ENCODE measurements around the gene TEX22. TPM values are rescaled to one million over a fixed set of nuclear protein-coding genes. Genes with fewer than 3 reads are reported as not detected.

The TEX22 gene
- total RNA-seq, 4 donors from 2014 or later, result 0.35 to 1.6 (median 0.94) TPM; not detected in 1

- no peaks in the 10 kb centered on the region for H3K27me3 ChIP-seq
- peak overlapping the region; percentile 81 to 88 (median 84) for H3K27ac ChIP-seq
- DNase-seq, result no peak
- H3K4me3 ChIP-seq, result peak overlapping the region; percentile 55 to 98 (median 86)
- TF ChIP-seq, protein P1, sequence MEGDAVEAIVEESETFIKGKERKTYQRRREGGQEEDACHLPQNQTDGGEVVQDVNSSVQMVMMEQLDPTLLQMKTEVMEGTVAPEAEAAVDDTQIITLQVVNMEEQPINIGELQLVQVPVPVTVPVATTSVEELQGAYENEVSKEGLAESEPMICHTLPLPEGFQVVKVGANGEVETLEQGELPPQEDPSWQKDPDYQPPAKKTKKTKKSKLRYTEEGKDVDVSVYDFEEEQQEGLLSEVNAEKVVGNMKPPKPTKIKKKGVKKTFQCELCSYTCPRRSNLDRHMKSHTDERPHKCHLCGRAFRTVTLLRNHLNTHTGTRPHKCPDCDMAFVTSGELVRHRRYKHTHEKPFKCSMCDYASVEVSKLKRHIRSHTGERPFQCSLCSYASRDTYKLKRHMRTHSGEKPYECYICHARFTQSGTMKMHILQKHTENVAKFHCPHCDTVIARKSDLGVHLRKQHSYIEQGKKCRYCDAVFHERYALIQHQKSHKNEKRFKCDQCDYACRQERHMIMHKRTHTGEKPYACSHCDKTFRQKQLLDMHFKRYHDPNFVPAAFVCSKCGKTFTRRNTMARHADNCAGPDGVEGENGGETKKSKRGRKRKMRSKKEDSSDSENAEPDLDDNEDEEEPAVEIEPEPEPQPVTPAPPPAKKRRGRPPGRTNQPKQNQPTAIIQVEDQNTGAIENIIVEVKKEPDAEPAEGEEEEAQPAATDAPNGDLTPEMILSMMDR (IDR thresholded peaks at IDR 0.05), result no peak
- TF ChIP-seq POLR2A (IDR thresholded peaks at IDR 0.05), result no peak
- peaks cover 0 to 23% (median 11%) of the 10 kb centered on the region in 4 donors for H3K4me1 ChIP-seq
- peaks cover 0 to 4% (median 0%) of the 10 kb centered on the region in 4 donors for H3K9me3 ChIP-seq
- H3K36me3 ChIP-seq, result peaks cover 0 to 4% (median 0%) of the 10 kb centered on the region in 3 donors
Observed at GRCh38 chr14:105397350-105397931, 897 bp upstream of the TEX22 start.

DNA sequence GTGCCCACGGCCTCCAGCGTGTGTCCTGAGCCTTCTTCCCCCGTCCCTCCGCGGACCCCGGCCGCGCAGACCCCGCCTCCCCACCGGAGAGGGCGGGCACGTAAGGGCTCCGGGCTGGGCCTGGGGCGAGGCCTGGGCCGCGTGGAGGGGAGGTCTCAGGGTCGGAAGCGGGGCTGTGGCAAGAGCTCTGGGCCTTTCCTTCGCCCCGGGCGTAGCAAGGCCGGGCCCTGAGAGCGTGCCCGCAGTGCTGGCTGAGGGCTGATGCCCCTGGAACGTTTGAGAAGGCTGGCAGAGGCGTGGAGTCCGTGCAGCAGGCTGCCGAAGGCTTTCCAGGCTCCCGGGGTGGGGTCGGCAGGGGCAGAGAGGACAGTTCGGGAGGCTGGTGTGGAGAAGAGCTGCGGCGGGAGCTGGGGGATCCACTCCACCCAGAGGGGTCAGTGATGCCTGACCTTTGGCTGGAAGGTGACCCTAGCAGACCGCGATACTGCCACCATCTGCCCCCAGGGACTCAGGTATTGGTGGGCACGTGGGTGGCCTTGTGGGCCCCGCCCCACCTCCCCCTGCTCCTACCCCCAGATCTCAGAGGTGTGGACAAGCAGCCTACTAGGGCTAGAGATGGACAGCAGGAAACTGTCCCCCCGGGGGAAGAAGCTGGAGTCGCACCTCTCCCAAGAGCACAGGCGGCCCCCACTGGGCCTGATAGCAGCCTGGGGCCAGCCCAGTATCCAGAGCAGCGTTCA lies 558 bp downstream of the TEX22 start:
- Histone ChIP-seq H3K4me3 (peak overlapping the region; percentile 55 to 98 (median 86)), H3K36me3 (peaks cover 0 to 4% (median 0%) of the 10 kb centered on the region in 3 donors), H3K27ac (peak overlapping the region; percentile 81 to 88 (median 84)), H3K9me3 (peaks cover 0 to 4% (median 0%) of the 10 kb centered on the region in 4 donors), H3K4me1 (peaks cover 0 to 23% (median 11%) of the 10 kb centered on the region in 4 donors), H3K27me3 (no peaks in the 10 kb centered on the region)
- no peak for DNase-seq
- TF ChIP-seq, protein P1 (IDR thresholded peaks at IDR 0.05), result no peak
- TF ChIP-seq POLR2A (IDR thresholded peaks at IDR 0.05), result no peak

- H3K36me3 ChIP-seq, result peaks cover 0 to 4% (median 0%) of the 10 kb centered on the region in 3 donors
- TF ChIP-seq POLR2A (IDR thresholded peaks at IDR 0.05), result no peak
- TF ChIP-seq, protein P1 (IDR thresholded peaks at IDR 0.05), result no peak
- peaks cover 0 to 4% (median 0%) of the 10 kb centered on the region in 4 donors for H3K9me3 ChIP-seq
- H3K27ac ChIP-seq, result peak overlapping the region in 1 of 4 donors; percentile 85
- no peaks in the 10 kb centered on the region for H3K27me3 ChIP-seq
- H3K4me3 ChIP-seq, result peak overlapping the region; percentile 55 to 98 (median 86)
- H3K4me1 ChIP-seq, result peaks cover 0 to 23% (median 11%) of the 10 kb centered on the region in 4 donors
- DNase-seq, result no peak
Observed at GRCh38 chr14:105399466-105399775, 1.1 kb downstream of the TEX22 start.

DNA sequence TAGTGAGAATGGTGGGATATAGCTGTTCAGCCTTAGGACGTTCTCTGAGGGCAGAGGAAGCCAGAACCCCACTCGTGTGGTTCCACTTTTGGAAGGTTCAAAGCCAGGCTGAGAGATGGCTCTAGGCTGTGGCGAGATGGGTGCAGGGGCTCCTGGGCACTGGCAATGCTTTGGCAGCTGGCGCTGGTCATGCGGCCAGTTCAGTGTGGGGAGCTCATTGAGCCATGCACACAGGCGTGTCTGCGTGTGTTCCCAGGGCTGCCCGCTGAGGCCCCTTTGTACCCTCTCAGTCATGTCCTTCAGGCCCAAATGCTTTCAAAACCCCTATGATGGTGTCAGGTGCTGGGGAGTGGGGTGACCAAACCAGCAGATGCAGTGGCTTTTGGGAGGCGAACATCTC lies 1.7 kb downstream of the TEX22 start:
- no peak for DNase-seq
- Histone ChIP-seq H3K4me1 (peaks cover 0 to 23% (median 11%) of the 10 kb centered on the region in 4 donors), H3K27me3 (no peaks in the 10 kb centered on the region), H3K4me3 (no peak overlapping the region), H3K9me3 (peaks cover 0 to 4% (median 0%) of the 10 kb centered on the region in 4 donors), H3K36me3 (peaks cover 0 to 4% (median 0%) of the 10 kb centered on the region in 3 donors), H3K27ac (no peak overlapping the region)
- TF ChIP-seq, protein P1 (IDR thresholded peaks at IDR 0.05), result no peak
- TF ChIP-seq POLR2A (IDR thresholded peaks at IDR 0.05), result no peak

GRCh38 chr14:105401699-105402098 lies 3.4 kb downstream of the TEX22 start:
- Histone ChIP-seq H3K27me3 (no peaks in the 10 kb centered on the region), H3K9me3 (peaks cover 0 to 4% (median 0%) of the 10 kb centered on the region in 4 donors), H3K27ac (no peak overlapping the region), H3K4me3 (no peak overlapping the region), H3K4me1 (peaks cover 0 to 23% (median 11%) of the 10 kb centered on the region in 4 donors), H3K36me3 (peaks cover 0 to 4% (median 0%) of the 10 kb centered on the region in 3 donors)
- DNase-seq, result no peak
- no peak for TF ChIP-seq POLR2A (IDR thresholded peaks at IDR 0.05)
- TF ChIP-seq, protein P1 (IDR thresholded peaks at IDR 0.05), result no peak

Data from Peyer's patch (tissue), 4 donors.